Colonic mucosa (tissue), 4 donors: ENCODE measurements around the gene PIM2. TPM values are rescaled to one million over a fixed set of nuclear protein-coding genes. Genes with fewer than 3 reads are reported as not detected.

Source experiments
- DNase-seq: peaks from one replicate; pipeline ENCODE4 v3.0.0-alpha.2; 2020
- H3K27ac ChIP-seq: fragments of 200-600 bp; one replicate; pipeline ENCODE4 v1.8.0; 2021
- H3K27me3 ChIP-seq: fragments of 200-600 bp; one replicate; pipeline ENCODE4 v1.8.0; 2021
- H3K36me3 ChIP-seq: fragments of 200-600 bp; one replicate; pipeline ENCODE4 v1.8.0; 2021
- H3K4me1 ChIP-seq: fragments of 200-600 bp; one replicate; pipeline ENCODE4 v1.8.0; 2021; ENCODE audit warnings: mild to moderate bottlenecking
- H3K4me3 ChIP-seq: fragments of 200-600 bp; one replicate; pipeline ENCODE4 v1.8.0; 2021
- H3K9ac ChIP-seq, 2 donors: one replicate each; pipeline ENCODE4 v1.7.0; 2013; ENCODE audit warnings: control low read depth in 2 of 2, low read depth in 2 of 2, low read length in 2 of 2
- H3K9me3 ChIP-seq: fragments of 200-600 bp; one replicate; pipeline ENCODE4 v1.8.0; 2021
- intact Hi-C: fragments of 100-400 bp; cut with DNase I; formaldehyde crosslinking; loops from one replicate; pipeline ENCODE4 v1.14.1; 2022
- total RNA-seq, 2 donors: library from RNA; stranded (reverse); fragmentation: NEBNext Ultra II Directional in 1 of 2; extraction: Animal tissue kit (Norgen Biotek cat#: 25700) in 1 of 2; gene quantifications; one replicate each; pipeline ENCODE4 v1.2.1, GENCODE V29; 2021
- TF ChIP-seq, protein P1 (sequence below): fragments of 200-600 bp; IDR thresholded peaks from one replicate; pipeline ENCODE4 v1.8.0; 2022; ENCODE audit warnings: antibody characterized with exemption, mild to moderate bottlenecking
- donor health status: healthy.
- donor health status: DM: no; HTN: no; CAD: no.
- donor health status: DM: no; HTN: no; CAD: no.

The PIM2 gene
- total RNA-seq, 2 donors from 2014 or later: 14.3 to 18.8 TPM

DNA sequence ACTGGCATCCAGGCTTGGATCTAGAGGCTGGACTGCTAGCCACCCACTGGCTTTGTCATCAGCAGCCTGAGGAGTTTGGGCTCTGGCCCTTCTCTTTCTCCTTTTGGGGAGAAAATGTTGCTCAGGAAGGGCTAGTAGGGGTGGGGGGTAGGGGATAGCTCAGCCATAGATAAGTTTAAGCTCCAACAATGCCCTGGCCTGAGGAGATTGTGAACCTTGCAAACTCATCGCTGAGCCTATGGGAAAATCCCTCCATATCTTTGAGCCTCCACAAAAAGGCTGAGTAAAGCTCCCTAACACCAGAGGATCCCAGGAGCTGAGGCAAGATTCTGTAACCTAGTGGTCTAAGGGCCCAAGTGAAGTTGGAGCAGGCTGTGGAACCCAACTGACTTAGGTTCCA lies 29.8 kb upstream of the PIM2 start:
- Histone ChIP-seq H3K4me1 (no peaks in the 10 kb centered on the region), H3K9ac (no peak overlapping the region), H3K27ac (no peak overlapping the region), H3K27me3 (no peaks in the 10 kb centered on the region), H3K4me3 (no peak overlapping the region), H3K9me3 (no peaks in the 10 kb centered on the region), H3K36me3 (no peaks in the 10 kb centered on the region)
- no peak for DNase-seq
- TF ChIP-seq, protein P1, sequence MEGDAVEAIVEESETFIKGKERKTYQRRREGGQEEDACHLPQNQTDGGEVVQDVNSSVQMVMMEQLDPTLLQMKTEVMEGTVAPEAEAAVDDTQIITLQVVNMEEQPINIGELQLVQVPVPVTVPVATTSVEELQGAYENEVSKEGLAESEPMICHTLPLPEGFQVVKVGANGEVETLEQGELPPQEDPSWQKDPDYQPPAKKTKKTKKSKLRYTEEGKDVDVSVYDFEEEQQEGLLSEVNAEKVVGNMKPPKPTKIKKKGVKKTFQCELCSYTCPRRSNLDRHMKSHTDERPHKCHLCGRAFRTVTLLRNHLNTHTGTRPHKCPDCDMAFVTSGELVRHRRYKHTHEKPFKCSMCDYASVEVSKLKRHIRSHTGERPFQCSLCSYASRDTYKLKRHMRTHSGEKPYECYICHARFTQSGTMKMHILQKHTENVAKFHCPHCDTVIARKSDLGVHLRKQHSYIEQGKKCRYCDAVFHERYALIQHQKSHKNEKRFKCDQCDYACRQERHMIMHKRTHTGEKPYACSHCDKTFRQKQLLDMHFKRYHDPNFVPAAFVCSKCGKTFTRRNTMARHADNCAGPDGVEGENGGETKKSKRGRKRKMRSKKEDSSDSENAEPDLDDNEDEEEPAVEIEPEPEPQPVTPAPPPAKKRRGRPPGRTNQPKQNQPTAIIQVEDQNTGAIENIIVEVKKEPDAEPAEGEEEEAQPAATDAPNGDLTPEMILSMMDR: no peak
- intact Hi-C loops: no loop called here

DNA sequence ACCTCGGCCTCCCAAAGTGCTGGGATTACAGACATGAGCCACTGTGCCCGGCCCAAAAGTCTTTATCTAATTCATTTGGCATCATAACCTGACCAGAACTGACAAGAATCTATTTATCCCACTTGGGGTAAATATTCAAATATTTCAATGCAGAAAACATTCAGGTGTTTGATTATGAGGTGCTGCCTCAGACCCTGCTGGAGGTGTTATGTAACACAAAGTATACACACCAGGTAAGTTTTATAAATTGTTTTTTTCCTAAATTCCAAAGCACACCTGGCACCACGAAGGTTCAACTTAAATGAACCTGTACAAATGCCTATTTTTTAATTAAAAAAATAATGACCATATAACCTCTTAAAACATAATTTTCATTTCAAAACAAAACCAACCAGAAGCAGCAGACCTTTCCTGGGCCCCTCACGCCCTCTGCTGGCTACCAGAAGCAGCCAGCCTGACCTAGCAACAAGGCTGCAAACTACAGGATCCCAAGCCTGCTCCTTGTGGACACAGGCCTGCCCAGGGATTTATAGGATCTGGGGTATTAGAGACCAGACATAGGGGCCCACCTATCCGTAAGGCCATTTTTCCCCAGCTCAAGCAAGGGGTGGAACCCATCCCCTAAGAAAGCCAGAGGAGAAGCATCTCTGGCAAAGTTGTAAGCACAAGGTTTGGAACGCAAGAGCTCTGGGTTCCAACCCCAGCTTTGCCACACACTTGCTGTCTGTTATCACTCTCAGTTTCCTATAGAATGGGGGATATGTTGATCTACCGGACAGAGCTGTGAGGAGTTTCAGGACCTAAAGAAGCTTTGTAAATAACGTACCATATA lies 26.9 kb upstream of the PIM2 start:
- Histone ChIP-seq H3K9me3 (no peaks in the 10 kb centered on the region), H3K9ac (no peak overlapping the region), H3K27me3 (no peaks in the 10 kb centered on the region), H3K4me1 (no peaks in the 10 kb centered on the region), H3K36me3 (no peaks in the 10 kb centered on the region), H3K27ac (no peak overlapping the region), H3K4me3 (no peak overlapping the region)
- TF ChIP-seq, protein P1: peak; percentile 86
- DNase-seq: peak; percentile 55
- intact Hi-C loops: no loop called here

DNA sequence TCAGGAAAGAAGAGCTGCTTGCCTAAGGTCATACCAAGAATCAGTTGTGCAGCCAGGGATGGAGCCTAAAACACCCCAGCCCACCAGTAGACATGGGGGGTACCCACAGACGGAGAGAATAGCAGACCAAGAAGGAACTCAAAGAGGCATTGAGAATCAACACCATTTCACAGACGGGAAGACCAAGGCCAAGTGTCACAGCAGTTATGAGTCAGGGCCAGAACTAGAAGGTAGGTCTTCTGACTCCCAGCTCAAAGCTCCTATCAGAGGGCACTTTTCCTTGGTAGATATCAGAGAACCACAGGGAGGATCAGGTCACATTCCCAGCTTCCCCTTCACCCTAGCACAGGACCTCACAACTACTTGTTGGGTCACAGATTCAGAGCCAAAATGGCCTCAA lies 24.1 kb upstream of the PIM2 start:
- Histone ChIP-seq H3K27ac (no peak overlapping the region), H3K4me1 (no peaks in the 10 kb centered on the region)

DNA sequence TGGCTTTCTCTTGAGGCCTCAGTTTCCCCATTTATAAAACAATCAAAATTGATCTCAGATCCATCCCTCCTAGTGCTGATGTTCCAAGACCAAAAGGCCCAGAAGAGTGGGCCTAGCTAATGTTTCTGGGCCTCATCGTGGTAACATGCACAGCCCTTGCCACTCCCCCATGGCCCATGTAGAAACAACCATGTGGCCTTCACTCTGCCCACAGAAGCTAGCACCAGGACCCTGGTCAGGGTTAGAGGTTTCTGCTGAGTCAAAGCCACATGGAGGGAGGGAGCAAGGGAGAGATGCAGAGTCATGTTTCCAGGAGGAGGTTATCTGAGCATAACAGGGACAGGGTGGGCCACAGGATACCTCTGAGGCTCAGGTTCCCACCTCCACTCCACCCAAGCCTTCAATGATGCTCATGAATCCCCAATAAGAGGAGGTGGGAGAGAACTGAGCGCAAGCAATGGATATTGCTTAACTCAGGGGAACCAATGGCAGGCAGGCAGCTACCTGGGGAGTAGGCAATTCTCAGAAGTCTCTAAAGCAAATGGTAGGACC lies 21.7 kb upstream of the PIM2 start:
- Histone ChIP-seq H3K9me3 (no peaks in the 10 kb centered on the region), H3K27me3 (no peaks in the 10 kb centered on the region), H3K9ac (no peak overlapping the region), H3K36me3 (no peaks in the 10 kb centered on the region), H3K4me1 (no peaks in the 10 kb centered on the region), H3K27ac (no peak overlapping the region), H3K4me3 (no peak overlapping the region)
- no peak for DNase-seq
- TF ChIP-seq, protein P1: no peak
- intact Hi-C loops: no loop called here

More for the DNA sequence above, 24.1 kb upstream of the PIM2 start:
- TF ChIP-seq, protein P1: no peak
- no peak overlapping the region for H3K9ac ChIP-seq
- no peaks in the 10 kb centered on the region for H3K27me3 ChIP-seq
- no peak overlapping the region for H3K4me3 ChIP-seq
- no peak for DNase-seq
- intact Hi-C loops: no loop called here
- H3K9me3 ChIP-seq: no peaks in the 10 kb centered on the region
- no peaks in the 10 kb centered on the region for H3K36me3 ChIP-seq

DNA sequence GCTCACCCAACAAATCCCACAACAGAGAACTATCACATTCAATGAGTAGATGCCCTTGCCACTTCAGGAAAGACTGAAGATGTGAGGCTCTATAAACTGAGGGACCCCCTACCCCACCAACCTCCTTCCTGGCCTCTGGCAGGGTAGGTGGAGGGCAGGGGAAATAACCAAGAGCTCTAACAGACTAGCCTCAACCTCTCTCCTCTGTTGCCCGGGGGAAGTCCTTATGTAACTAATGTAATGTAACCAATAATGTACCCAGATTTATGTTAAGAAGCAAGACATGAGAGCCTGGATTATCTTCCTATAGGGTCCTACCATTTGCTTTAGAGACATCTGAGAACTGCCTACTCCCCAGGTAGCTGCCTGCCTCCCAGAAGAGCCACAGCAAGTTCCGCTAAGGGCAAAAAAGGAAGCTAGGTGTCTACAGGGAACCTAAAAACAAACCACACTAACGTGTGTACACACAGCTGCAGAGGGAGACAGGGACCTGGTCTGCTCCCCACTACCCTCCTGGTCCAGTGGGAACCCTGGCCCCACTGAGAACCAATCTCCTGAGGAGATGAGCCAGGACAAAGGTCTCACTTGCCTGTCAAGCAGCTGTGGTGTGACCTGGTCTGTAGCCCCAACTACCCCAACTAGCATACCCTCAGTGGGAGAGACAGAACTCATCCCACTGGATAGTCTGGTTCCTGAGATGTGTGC lies 20.9 kb upstream of the PIM2 start:
- TF ChIP-seq, protein P1: no peak
- no peaks in the 10 kb centered on the region for H3K36me3 ChIP-seq
- H3K27me3 ChIP-seq: no peaks in the 10 kb centered on the region
- no peak overlapping the region for H3K4me3 ChIP-seq
- H3K27ac ChIP-seq: peak overlapping the region; percentile 27
- H3K9me3 ChIP-seq: no peaks in the 10 kb centered on the region
- intact Hi-C loops: no loop called here
- no peaks in the 10 kb centered on the region for H3K4me1 ChIP-seq
- DNase-seq: no peak
- H3K9ac ChIP-seq: peak overlapping the region in 1 of 2 donors; percentile 38
